ENCODE results near the gene NME5.

The NME5 gene

DNA sequence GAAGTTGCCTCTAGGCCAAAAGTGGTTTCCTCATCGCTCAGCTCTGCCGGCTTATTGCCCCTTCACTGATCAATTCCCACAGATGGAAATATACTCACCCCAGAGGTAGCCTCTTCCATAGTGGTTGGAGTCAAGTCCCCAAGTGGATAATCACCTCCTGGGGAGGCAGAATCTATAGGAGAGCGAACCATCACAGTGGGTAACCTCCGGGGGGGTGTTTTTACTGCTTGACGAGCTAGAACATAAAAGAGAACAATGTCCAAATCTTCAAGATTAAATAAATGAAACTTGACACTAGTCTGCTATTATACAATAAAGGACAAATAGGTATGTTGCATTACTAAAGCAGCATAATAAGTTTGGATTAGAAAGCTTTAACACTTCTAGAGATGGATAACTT, 29.9 kb upstream of the NME5 start:
- H3K4me2 ChIP-seq (ENCODE audit: insufficient read depth, low read length): no peak overlapping the region
- ATAC-seq (ENCODE audit: insufficient read depth, low read depth) (no peak), DNase-seq (no peak)
- peaks cover 5% of the 10 kb centered on the region for H3K4me1 ChIP-seq (ENCODE audit: insufficient read depth, low read length)
- peaks cover 97% of the 10 kb centered on the region for H3K36me3 ChIP-seq (ENCODE audit: insufficient read depth, low read length)
- no peak overlapping the region for H3K9ac ChIP-seq (ENCODE audit: low read depth, low read length)
- TF ChIP-seq EZH2 (IDR thresholded peaks at IDR 0.05; ENCODE audit: borderline replicate concordance, low read depth, low read length, severe bottlenecking): no peak
- TF ChIP-seq, protein P1, sequence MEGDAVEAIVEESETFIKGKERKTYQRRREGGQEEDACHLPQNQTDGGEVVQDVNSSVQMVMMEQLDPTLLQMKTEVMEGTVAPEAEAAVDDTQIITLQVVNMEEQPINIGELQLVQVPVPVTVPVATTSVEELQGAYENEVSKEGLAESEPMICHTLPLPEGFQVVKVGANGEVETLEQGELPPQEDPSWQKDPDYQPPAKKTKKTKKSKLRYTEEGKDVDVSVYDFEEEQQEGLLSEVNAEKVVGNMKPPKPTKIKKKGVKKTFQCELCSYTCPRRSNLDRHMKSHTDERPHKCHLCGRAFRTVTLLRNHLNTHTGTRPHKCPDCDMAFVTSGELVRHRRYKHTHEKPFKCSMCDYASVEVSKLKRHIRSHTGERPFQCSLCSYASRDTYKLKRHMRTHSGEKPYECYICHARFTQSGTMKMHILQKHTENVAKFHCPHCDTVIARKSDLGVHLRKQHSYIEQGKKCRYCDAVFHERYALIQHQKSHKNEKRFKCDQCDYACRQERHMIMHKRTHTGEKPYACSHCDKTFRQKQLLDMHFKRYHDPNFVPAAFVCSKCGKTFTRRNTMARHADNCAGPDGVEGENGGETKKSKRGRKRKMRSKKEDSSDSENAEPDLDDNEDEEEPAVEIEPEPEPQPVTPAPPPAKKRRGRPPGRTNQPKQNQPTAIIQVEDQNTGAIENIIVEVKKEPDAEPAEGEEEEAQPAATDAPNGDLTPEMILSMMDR (IDR thresholded peaks at IDR 0.05; ENCODE audit: borderline replicate concordance, extremely low read depth, low read length, poor library complexity, severe bottlenecking): no peak
- H3K79me2 ChIP-seq (ENCODE audit: insufficient read depth, low read length): peaks cover 10% of the 10 kb centered on the region; the same call in 1 of the 2 replicates
- H3K27me3 ChIP-seq (ENCODE audit: insufficient read depth, low read length, poor library complexity): no peaks in the 10 kb centered on the region
- no peak overlapping the region for H3K27ac ChIP-seq (ENCODE audit: low read length)
- H3K9me3 ChIP-seq (ENCODE audit: insufficient read depth, low read length, severe bottlenecking): no peaks in the 10 kb centered on the region
- no peak overlapping the region for H3K4me3 ChIP-seq (ENCODE audit: low read depth in 1 of 2, low read length in 2 of 2)
- H2AFZ ChIP-seq (ENCODE audit: low read depth, low read length): no peak overlapping the region
- H4K20me1 ChIP-seq (ENCODE audit: insufficient read depth, low read length): 0 out of 2 replicates have a peak, but pooled peaks cover 3% of the 10 kb centered on the region

- H3K79me2 ChIP-seq (ENCODE audit: insufficient read depth, low read length): no peaks in the 10 kb centered on the region
- H3K9ac ChIP-seq (ENCODE audit: low read depth, low read length): no peak overlapping the region
- no peak overlapping the region for H3K27ac ChIP-seq (ENCODE audit: low read length)
- H4K20me1 ChIP-seq (ENCODE audit: insufficient read depth, low read length): peaks cover 7% of the 10 kb centered on the region; the same call in 1 of the 2 replicates
- no peak overlapping the region for H3K4me2 ChIP-seq (ENCODE audit: insufficient read depth, low read length)
- TF ChIP-seq EZH2 (IDR thresholded peaks at IDR 0.05; ENCODE audit: borderline replicate concordance, low read depth, low read length, severe bottlenecking): no peak
- TF ChIP-seq, protein P1 (IDR thresholded peaks at IDR 0.05; ENCODE audit: borderline replicate concordance, extremely low read depth, low read length, poor library complexity, severe bottlenecking): no peak
- H2AFZ ChIP-seq (ENCODE audit: low read depth, low read length): no peak overlapping the region
- DNase-seq: no peak
- H3K4me1 ChIP-seq (ENCODE audit: insufficient read depth, low read length): no peaks in the 10 kb centered on the region
- no peak overlapping the region for H3K4me3 ChIP-seq (ENCODE audit: low read depth in 1 of 2, low read length in 2 of 2)
- no peaks in the 10 kb centered on the region for H3K9me3 ChIP-seq (ENCODE audit: insufficient read depth, low read length, severe bottlenecking)
- no peak for ATAC-seq (ENCODE audit: insufficient read depth, low read depth)
- peaks cover 98% of the 10 kb centered on the region for H3K36me3 ChIP-seq (ENCODE audit: insufficient read depth, low read length)
- H3K27me3 ChIP-seq (ENCODE audit: insufficient read depth, low read length, poor library complexity): no peaks in the 10 kb centered on the region
Measured at GRCh38 chr5:138163721-138164120, 24.5 kb upstream of the NME5 start.

DNA sequence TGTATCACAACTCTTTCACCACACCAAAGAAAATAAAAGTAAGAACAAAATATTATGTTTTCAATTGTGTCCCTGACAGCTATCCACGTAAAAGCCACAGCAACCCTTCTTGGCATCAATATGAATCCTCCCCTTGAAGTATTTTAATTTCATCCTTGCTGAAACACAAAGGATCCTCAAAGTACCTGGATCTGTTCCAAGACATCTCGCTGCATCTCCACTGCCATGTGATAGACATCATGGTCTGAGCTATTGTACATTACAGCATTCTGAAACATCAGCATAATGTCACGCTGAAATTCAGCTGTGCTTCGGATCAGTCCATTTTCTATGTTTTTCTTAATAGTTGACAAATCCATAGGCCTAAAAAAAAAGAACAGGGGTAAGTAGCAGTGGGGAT, 21.5 kb upstream of the NME5 start:
- H3K9me3 ChIP-seq (ENCODE audit: insufficient read depth, low read length, severe bottlenecking): no peaks in the 10 kb centered on the region
- no peaks in the 10 kb centered on the region for H3K4me1 ChIP-seq (ENCODE audit: insufficient read depth, low read length)
- H3K27me3 ChIP-seq (ENCODE audit: insufficient read depth, low read length, poor library complexity): no peaks in the 10 kb centered on the region
- DNase-seq (no peak), ATAC-seq (ENCODE audit: insufficient read depth, low read depth) (no peak)
- TF ChIP-seq EZH2 (IDR thresholded peaks at IDR 0.05; ENCODE audit: borderline replicate concordance, low read depth, low read length, severe bottlenecking): no peak
- TF ChIP-seq, protein P1 (IDR thresholded peaks at IDR 0.05; ENCODE audit: borderline replicate concordance, extremely low read depth, low read length, poor library complexity, severe bottlenecking): no peak
- H3K79me2 ChIP-seq (ENCODE audit: insufficient read depth, low read length): no peaks in the 10 kb centered on the region
- H2AFZ ChIP-seq (ENCODE audit: low read depth, low read length): no peak overlapping the region
- no peak overlapping the region for H3K27ac ChIP-seq (ENCODE audit: low read length)
- peaks cover 9% of the 10 kb centered on the region; the same call in 1 of the 2 replicates for H4K20me1 ChIP-seq (ENCODE audit: insufficient read depth, low read length)
- peaks cover 93% of the 10 kb centered on the region for H3K36me3 ChIP-seq (ENCODE audit: insufficient read depth, low read length)
- H3K4me2 ChIP-seq (ENCODE audit: insufficient read depth, low read length): no peak overlapping the region
- H3K4me3 ChIP-seq (ENCODE audit: low read depth in 1 of 2, low read length in 2 of 2): no peak overlapping the region
- no peak overlapping the region for H3K9ac ChIP-seq (ENCODE audit: low read depth, low read length)

- Histone ChIP-seq H3K4me3 (ENCODE audit: low read depth in 1 of 2, low read length in 2 of 2) (no peak overlapping the region), H3K79me2 (ENCODE audit: insufficient read depth, low read length) (no peaks in the 10 kb centered on the region), H4K20me1 (ENCODE audit: insufficient read depth, low read length) (peaks cover 9% of the 10 kb centered on the region; the same call in 1 of the 2 replicates), H3K27ac (ENCODE audit: low read length) (no peak overlapping the region), H3K9ac (ENCODE audit: low read depth, low read length) (no peak overlapping the region), H3K27me3 (ENCODE audit: insufficient read depth, low read length, poor library complexity) (no peaks in the 10 kb centered on the region), H3K36me3 (ENCODE audit: insufficient read depth, low read length) (peaks cover 83% of the 10 kb centered on the region), H3K4me2 (ENCODE audit: insufficient read depth, low read length) (no peak overlapping the region), H2AFZ (ENCODE audit: low read depth, low read length) (no peak overlapping the region), H3K9me3 (ENCODE audit: insufficient read depth, low read length, severe bottlenecking) (no peaks in the 10 kb centered on the region), H3K4me1 (ENCODE audit: insufficient read depth, low read length) (no peaks in the 10 kb centered on the region)
- DNase-seq (no peak), ATAC-seq (ENCODE audit: insufficient read depth, low read depth) (no peak)
- TF ChIP-seq, protein P1 (IDR thresholded peaks at IDR 0.05; ENCODE audit: borderline replicate concordance, extremely low read depth, low read length, poor library complexity, severe bottlenecking): no peak
- TF ChIP-seq EZH2 (IDR thresholded peaks at IDR 0.05; ENCODE audit: borderline replicate concordance, low read depth, low read length, severe bottlenecking): no peak
Measured at GRCh38 chr5:138159666-138160065, 20.4 kb upstream of the NME5 start.

Data from DND-41 (cell line).